ENCODE data around the gene AP3B1.

Gene AP3B1

GRCh38 chr5:78003450-78003849, 291.0 kb downstream of the AP3B1 start:
- DNase-seq (ENCODE audit: low read depth) = no peak

GRCh38 chr5:78002690-78003089, 291.8 kb downstream of the AP3B1 start:
- DNase-seq (ENCODE audit: low read depth) = no peak

- DNase-seq (ENCODE audit: low read depth) = no peak
These were observed 293.3 kb downstream of the AP3B1 start for GRCh38 chr5:78001197-78001596.

- DNase-seq (ENCODE audit: low read depth) = no peak
These were observed 294.3 kb downstream of the AP3B1 start for GRCh38 chr5:78000191-78000590.

GRCh38 chr5:77999399-77999798, 295.1 kb downstream of the AP3B1 start:
- DNase-seq (ENCODE audit: low read depth) = no peak

- DNase-seq (ENCODE audit: low read depth) = no peak
These were observed 297.6 kb downstream of the AP3B1 start for GRCh38 chr5:77996943-77997342.

GRCh38 chr5:77995793-77996409, 298.6 kb downstream of the AP3B1 start:
- no peak for DNase-seq (ENCODE audit: low read depth)

- no peak for DNase-seq (ENCODE audit: low read depth)
These were observed 299.6 kb downstream of the AP3B1 start for GRCh38 chr5:77994943-77995342.

- no peak for DNase-seq (ENCODE audit: low read depth)
These were observed 300.6 kb downstream of the AP3B1 start for GRCh38 chr5:77993855-77994318.

GRCh38 chr5:77993141-77993854, 301.2 kb downstream of the AP3B1 start:
- no peak for DNase-seq (ENCODE audit: low read depth)

- DNase-seq (ENCODE audit: low read depth) = no peak
These were observed 303.4 kb downstream of the AP3B1 start for GRCh38 chr5:77991084-77991483.

- DNase-seq (ENCODE audit: low read depth) = no peak
These were observed 304.5 kb downstream of the AP3B1 start for GRCh38 chr5:77990020-77990419.

GRCh38 chr5:77987988-77988387, 306.5 kb downstream of the AP3B1 start:
- DNase-seq (ENCODE audit: low read depth) = no peak

GRCh38 chr5:77987331-77987730, 307.2 kb downstream of the AP3B1 start:
- DNase-seq (ENCODE audit: low read depth) = no peak

- DNase-seq (ENCODE audit: low read depth) = no peak
These were observed 308.2 kb downstream of the AP3B1 start for GRCh38 chr5:77986261-77986660.

GRCh38 chr5:77985247-77985646, 309.3 kb downstream of the AP3B1 start:
- DNase-seq (ENCODE audit: low read depth) = no peak

- no peak for DNase-seq (ENCODE audit: low read depth)
These were observed 309.9 kb downstream of the AP3B1 start for GRCh38 chr5:77984587-77984986.

- no peak for DNase-seq (ENCODE audit: low read depth)
These were observed 310.9 kb downstream of the AP3B1 start for GRCh38 chr5:77983482-77984199.

- no peak for DNase-seq (ENCODE audit: low read depth)
These were observed 312.7 kb downstream of the AP3B1 start for GRCh38 chr5:77981820-77982219.

GRCh38 chr5:77974576-77974975, 319.9 kb downstream of the AP3B1 start:
- no peak for DNase-seq (ENCODE audit: low read depth)

GRCh38 chr5:77973253-77973609, 321.3 kb downstream of the AP3B1 start:
- no peak for DNase-seq (ENCODE audit: low read depth)

- DNase-seq (ENCODE audit: low read depth) = no peak
These were observed 321.8 kb downstream of the AP3B1 start for GRCh38 chr5:77972469-77973252.
